Smooth muscle cell (in vitro differentiated cells): ENCODE data around the gene IL18BP. TPM values are rescaled to one million over a fixed set of nuclear protein-coding genes. Genes with fewer than 3 reads are reported as not detected.

ENCODE experiments used
- DNase-seq: peaks from one replicate; lab custom pipeline; 2025; ENCODE audit not compliant: unreplicated experiment; lab: John Stamatoyannopoulos, UW
- H2AFZ ChIP-seq: fragments of 200-600 bp; sonication (generic); 2 replicates; pipeline ENCODE4 v1.6.0; 2016; ENCODE audit warnings: antibody characterized with exemption, low read depth, mild to moderate bottlenecking
- H3F3A ChIP-seq: fragments of 200-600 bp; sonication (generic); 2 replicates; pipeline ENCODE4 v1.6.0; 2017; ENCODE audit warnings: antibody characterized with exemption, low read depth
- H3K27ac ChIP-seq: fragments of 200-600 bp; sonication (generic); 2 replicates; pipeline ENCODE4 v1.5.1; 2016; ENCODE audit warnings: low read depth, mild to moderate bottlenecking
- H3K27me3 ChIP-seq: fragments of 200-600 bp; sonication (generic); 2 replicates; pipeline ENCODE4 v1.6.1; 2016; ENCODE audit warnings: low read depth, mild to moderate bottlenecking
- H3K36me3 ChIP-seq: fragments of 200-600 bp; sonication (generic); 2 replicates; pipeline ENCODE4 v1.5.1; 2016; ENCODE audit warnings: low read depth
- H3K4me1 ChIP-seq: fragments of 200-600 bp; sonication (generic); 2 replicates; pipeline ENCODE4 v1.5.1; 2016; ENCODE audit warnings: low read depth
- H3K4me2 ChIP-seq: fragments of 200-600 bp; sonication (generic); 2 replicates; pipeline ENCODE4 v1.6.0; 2016; ENCODE audit warnings: mild to moderate bottlenecking
- H3K4me3 ChIP-seq: fragments of 200-600 bp; sonication (generic); 2 replicates; pipeline ENCODE4 v1.5.1; 2016; ENCODE audit warnings: mild to moderate bottlenecking
- H3K79me2 ChIP-seq: fragments of 200-600 bp; sonication (generic); 2 replicates; pipeline ENCODE4 v1.6.0; 2016; ENCODE audit warnings: low read depth, mild to moderate bottlenecking
- H3K9ac ChIP-seq: fragments of 200-600 bp; sonication (generic); 2 replicates; pipeline ENCODE4 v1.6.0; 2016; ENCODE audit warnings: low read depth
- H3K9me3 ChIP-seq: fragments of 200-600 bp; sonication (generic); replicated peaks from 2 replicates; pipeline ENCODE4 v1.5.1; 2016; ENCODE audit warnings: low read depth
- H4K20me1 ChIP-seq: fragments of 200-600 bp; sonication (generic); 2 replicates; pipeline ENCODE4 v1.6.0; 2016; ENCODE audit warnings: low read depth
- WGBS: methylation state at CpG from one replicate; pipeline ENCODE4 v1.1.7; 2016; ENCODE audit warnings: low lambda C conversion rate; 5-methylcytosine and 5-hydroxymethylcytosine counted together
- polyA plus RNA-seq: library from polyadenylated mRNA; unstranded; fragments of >200 nt; fragmentation: Nextera tagmentation; extraction: Ambion mirVana; gene quantifications from 2 replicates; pipeline ENCODE4 v1.2.1, GENCODE V29; 2016
- total RNA-seq: library from RNA; depleted of rRNA; stranded (reverse); fragments of >200 nt; gene quantifications from 2 replicates; pipeline ENCODE4 v1.2.3, GENCODE V29; 2014
- TF ChIP-seq, protein P1 (sequence below): fragments of 200-600 bp; sonication (generic); IDR thresholded peaks from 2 replicates; pipeline ENCODE4 v1.5.1; 2017; ENCODE audit warnings: borderline replicate concordance, mild to moderate bottlenecking, antibody characterized with exemption; ENCODE audit not compliant: insufficient read depth, poor library complexity, severe bottlenecking

The IL18BP gene
- total RNA-seq, result 4.5 and 10.5 TPM in 2 replicates
- polyA plus RNA-seq, result 0.55 and 4.6 TPM in 2 replicates

DNA sequence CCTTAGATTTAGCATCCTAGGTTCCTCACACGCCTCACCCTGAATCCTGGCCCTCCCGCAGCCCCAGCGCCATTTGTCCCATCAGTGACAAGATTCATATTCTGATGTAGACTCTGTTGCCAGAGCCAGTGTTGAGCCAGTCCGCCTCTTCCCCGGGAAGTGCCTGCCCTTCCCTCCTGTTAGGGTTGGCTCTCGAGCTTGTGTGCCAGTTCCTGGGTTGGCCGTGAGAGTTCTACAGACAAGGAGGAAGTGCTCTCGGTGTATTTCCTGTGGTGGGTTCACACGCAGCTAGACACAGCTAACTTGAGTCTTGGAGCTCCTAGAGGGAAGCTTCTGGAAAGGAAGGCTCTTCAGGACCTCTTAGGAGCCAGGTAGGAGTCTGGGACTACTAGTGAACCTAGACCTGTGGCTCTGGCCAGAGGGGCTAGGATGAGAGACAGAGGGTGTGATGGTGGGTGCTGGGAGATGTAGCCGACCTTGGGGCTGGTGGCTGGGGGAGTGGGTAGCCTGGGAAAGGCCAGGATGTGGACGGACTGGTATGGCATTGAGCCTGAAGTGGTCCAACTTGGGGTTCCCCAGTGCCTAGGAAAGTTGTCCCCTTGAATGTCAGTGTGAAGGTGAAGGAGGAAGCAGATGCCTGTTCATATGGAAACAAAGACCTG, at the start of gene IL18BP:
Gene IL18BP (plus strand): TSS at position 261 of the 662 bp plus-strand sequence. CDS start 1,076 bp downstream, outside the sequence.
- H3K27ac ChIP-seq, result no peak within 1 kb of the TSS
- no peak within 1 kb of the TSS for H2AFZ ChIP-seq
- DNase-seq, result no peak
- H3K79me2 ChIP-seq, result no peaks in the 10 kb centered on the region
- no peak within 1 kb of the TSS for H3K9ac ChIP-seq
- WGBS, result 96% methylated on average over 11 of the region's 11 CpGs
- peaks cover 7% of the 10 kb centered on the region for H3F3A ChIP-seq
- no peak within 1 kb of the TSS for H3K4me2 ChIP-seq
- H3K36me3 ChIP-seq, result no peaks in the 10 kb centered on the region
- H3K27me3 ChIP-seq, result no peaks in the 10 kb centered on the region
- no peak within 1 kb of the TSS for H3K4me3 ChIP-seq
- TF ChIP-seq, protein P1, sequence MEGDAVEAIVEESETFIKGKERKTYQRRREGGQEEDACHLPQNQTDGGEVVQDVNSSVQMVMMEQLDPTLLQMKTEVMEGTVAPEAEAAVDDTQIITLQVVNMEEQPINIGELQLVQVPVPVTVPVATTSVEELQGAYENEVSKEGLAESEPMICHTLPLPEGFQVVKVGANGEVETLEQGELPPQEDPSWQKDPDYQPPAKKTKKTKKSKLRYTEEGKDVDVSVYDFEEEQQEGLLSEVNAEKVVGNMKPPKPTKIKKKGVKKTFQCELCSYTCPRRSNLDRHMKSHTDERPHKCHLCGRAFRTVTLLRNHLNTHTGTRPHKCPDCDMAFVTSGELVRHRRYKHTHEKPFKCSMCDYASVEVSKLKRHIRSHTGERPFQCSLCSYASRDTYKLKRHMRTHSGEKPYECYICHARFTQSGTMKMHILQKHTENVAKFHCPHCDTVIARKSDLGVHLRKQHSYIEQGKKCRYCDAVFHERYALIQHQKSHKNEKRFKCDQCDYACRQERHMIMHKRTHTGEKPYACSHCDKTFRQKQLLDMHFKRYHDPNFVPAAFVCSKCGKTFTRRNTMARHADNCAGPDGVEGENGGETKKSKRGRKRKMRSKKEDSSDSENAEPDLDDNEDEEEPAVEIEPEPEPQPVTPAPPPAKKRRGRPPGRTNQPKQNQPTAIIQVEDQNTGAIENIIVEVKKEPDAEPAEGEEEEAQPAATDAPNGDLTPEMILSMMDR, result no peak
- H3K9me3 ChIP-seq, result no peaks in the 10 kb centered on the region
- H4K20me1 ChIP-seq, result peaks cover 17% of the 10 kb centered on the region
- H3K4me1 ChIP-seq, result no peaks in the 10 kb centered on the region

DNA sequence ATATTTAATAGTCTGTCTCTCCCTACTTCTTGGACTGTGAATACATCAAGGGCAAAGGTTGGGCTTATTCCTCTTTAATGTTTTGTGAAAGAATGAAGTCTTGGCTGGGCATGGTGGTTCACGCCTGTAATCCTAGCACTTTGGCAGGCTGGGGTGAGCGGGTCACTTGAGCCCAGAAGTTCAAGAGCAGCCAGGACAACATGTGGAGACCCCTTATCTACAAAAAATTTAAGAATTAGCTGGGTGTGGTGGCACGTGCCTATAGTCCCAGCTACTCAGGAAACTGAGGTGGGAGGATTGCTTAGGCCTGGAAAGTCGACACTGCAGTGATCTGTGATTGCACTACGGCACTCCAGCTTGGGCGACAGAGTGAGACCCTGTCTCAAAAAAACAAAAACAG, 49.7 kb upstream of the IL18BP start:
- no peak overlapping the region for H2AFZ ChIP-seq

GRCh38 chr11:71951741-71952310, 46.9 kb upstream of the IL18BP start:
- TF ChIP-seq, protein P1, result no peak
- H3K4me2 ChIP-seq, result no peak overlapping the region
- H3K27me3 ChIP-seq, result no peaks in the 10 kb centered on the region
- H3K9ac ChIP-seq, result no peak overlapping the region
- H3K27ac ChIP-seq, result no peak overlapping the region
- H3F3A ChIP-seq, result peaks cover 12% of the 10 kb centered on the region
- peaks cover 79% of the 10 kb centered on the region for H4K20me1 ChIP-seq
- no peak for DNase-seq
- H3K9me3 ChIP-seq, result no peaks in the 10 kb centered on the region
- peaks cover 11% of the 10 kb centered on the region for H3K4me1 ChIP-seq
- no peaks in the 10 kb centered on the region for H3K36me3 ChIP-seq
- 82% methylated on average over 4 of the region's 4 CpGs for WGBS
- H3K79me2 ChIP-seq, result peaks cover 94% of the 10 kb centered on the region
- no peak overlapping the region for H2AFZ ChIP-seq
- no peak overlapping the region for H3K4me3 ChIP-seq

More for the DNA sequence above, 49.7 kb upstream of the IL18BP start:
- Histone ChIP-seq H3K9ac (no peak overlapping the region), H3F3A (peaks cover 18% of the 10 kb centered on the region), H3K9me3 (no peaks in the 10 kb centered on the region), H3K79me2 (peaks cover 69% of the 10 kb centered on the region), H3K4me1 (peaks cover 29% of the 10 kb centered on the region), H3K4me3 (no peak overlapping the region), H3K27me3 (no peaks in the 10 kb centered on the region), H3K36me3 (no peaks in the 10 kb centered on the region), H3K27ac (peak overlapping the region; percentile 36), H4K20me1 (peaks cover 51% of the 10 kb centered on the region), H3K4me2 (no peak overlapping the region)
- no peak for DNase-seq
- 75% methylated on average over 6 of the region's 6 CpGs for WGBS
- TF ChIP-seq, protein P1, result no peak
